Calu3 (cell line): ENCODE measurements around the gene TMEM91. TPM values are rescaled to one million over a fixed set of nuclear protein-coding genes. Genes with fewer than 3 reads are reported as not detected.

Experiments
- BruUV-seq: library from RNA; stranded (reverse); fragments of 400-500 nt; replicated peaks from 2 replicates; lab custom pipeline; 2021; lab: Mats Ljungman, UMichigan
- CTCF ChIA-PET: fragments of 300-600 bp; sonication (Branson Sonifier 250); formaldehyde crosslinking; loops from one replicate; lab custom pipeline; 2022; ENCODE audit warnings: antibody characterized with exemption; lab: Charles Lee
- DNase-seq: peaks from one replicate; pipeline ENCODE4 v3.0.0; 2022
- H3K27ac Mint-ChIP-seq: one replicate; pipeline ENCODE4 v1.8.0; 2022; ENCODE audit warnings: mixed read lengths; ENCODE audit not compliant: unreplicated experiment
- H3K27me3 Mint-ChIP-seq: one replicate; pipeline ENCODE4 v1.8.0; 2022; ENCODE audit warnings: mixed read lengths; ENCODE audit not compliant: unreplicated experiment
- H3K36me3 Mint-ChIP-seq: one replicate; pipeline ENCODE4 v1.8.0; 2022; ENCODE audit warnings: mild to moderate bottlenecking, moderate library complexity, mixed read lengths; ENCODE audit not compliant: insufficient read depth, unreplicated experiment
- H3K4me1 Mint-ChIP-seq: one replicate; pipeline ENCODE4 v1.8.0; 2022; ENCODE audit warnings: mild to moderate bottlenecking, low read depth, mixed read lengths; ENCODE audit not compliant: unreplicated experiment
- H3K4me3 Mint-ChIP-seq: one replicate; pipeline ENCODE4 v1.8.0; 2022; ENCODE audit warnings: mild to moderate bottlenecking, low read depth, moderate library complexity, mixed read lengths; ENCODE audit not compliant: unreplicated experiment
- H3K9me3 Mint-ChIP-seq: one replicate; pipeline ENCODE4 v1.8.0; 2022; ENCODE audit warnings: low read depth, mixed read lengths; ENCODE audit not compliant: unreplicated experiment
- CTCF ChIP-seq: fragments of 200-600 bp; IDR thresholded peaks from one replicate; pipeline ENCODE4 v1.8.0; 2022; ENCODE audit warnings: antibody characterized with exemption; ENCODE audit not compliant: unreplicated experiment
- intact Hi-C: fragments of 100-400 bp; cut with micrococcal nuclease; formaldehyde crosslinking; loops from one replicate; pipeline ENCODE4 v1.10.0; 2022; ENCODE audit not compliant: unreplicated experiment
- total RNA-seq: library from RNA; stranded (reverse); gene quantifications from 2 replicates; pipeline ENCODE4 v1.2.3, GENCODE V29; 2022

Gene TMEM91
- total RNA-seq, 1 experiment from 2014 or later = 3.9 TPM

- H3K27me3 Mint-ChIP-seq = no peaks in the 10 kb centered on the region
- no peaks in the 10 kb centered on the region for H3K9me3 Mint-ChIP-seq
- CTCF ChIA-PET = interaction anchor here (1.3 to 2.1 kb wide), 4 partner anchors 29 to 58 kb away, joined by 3 to 7 read pairs (median 5); partner anchors contain the start of genes B9D2, DMAC2, ERICH4 and TGFB1
- intact Hi-C loops = no loop called here
- peaks cover 19% of the 10 kb centered on the region for H3K4me1 Mint-ChIP-seq
- DNase-seq = no peak
- no TSS peak for BruUV-seq
- H3K4me3 Mint-ChIP-seq = no peak overlapping the region
- no peak for TF ChIP-seq CTCF
- peak overlapping the region; percentile 14 for H3K27ac Mint-ChIP-seq
- no peaks in the 10 kb centered on the region for H3K36me3 Mint-ChIP-seq
These were observed 34.2 kb downstream of the TMEM91 start for GRCh38 chr19:41410336-41411054.

- Mint-ChIP-seq H3K36me3 (no peaks in the 10 kb centered on the region), H3K27ac (no peak overlapping the region), H3K4me1 (peaks cover 19% of the 10 kb centered on the region), H3K4me3 (no peak overlapping the region), H3K9me3 (no peaks in the 10 kb centered on the region), H3K27me3 (no peaks in the 10 kb centered on the region)
- CTCF ChIA-PET = no interaction called here
- DNase-seq = no peak
- intact Hi-C loops = no loop called here
- BruUV-seq = no TSS peak
- TF ChIP-seq CTCF = no peak
These were observed 35.0 kb downstream of the TMEM91 start for GRCh38 chr19:41411100-41411967.

- CTCF ChIA-PET = no interaction called here
- intact Hi-C loops = no loop called here
- no peak overlapping the region for H3K27ac Mint-ChIP-seq
These were observed 35.6 kb downstream of the TMEM91 start for GRCh38 chr19:41411968-41412265.

GRCh38 chr19:41412953-41413352 lies 36.6 kb downstream of the TMEM91 start:
- Mint-ChIP-seq H3K4me1 (peaks cover 19% of the 10 kb centered on the region), H3K4me3 (no peak overlapping the region), H3K27ac (no peak overlapping the region), H3K36me3 (peaks cover 2% of the 10 kb centered on the region), H3K27me3 (no peaks in the 10 kb centered on the region), H3K9me3 (no peaks in the 10 kb centered on the region)
- TF ChIP-seq CTCF = no peak
- DNase-seq = no peak
- no TSS peak for BruUV-seq
- intact Hi-C loops = no loop called here
- CTCF ChIA-PET = no interaction called here

More at GRCh38 chr19:41411968-41412265, 35.6 kb downstream of the TMEM91 start:
- BruUV-seq = no TSS peak
- Mint-ChIP-seq H3K36me3 (no peaks in the 10 kb centered on the region), H3K9me3 (no peaks in the 10 kb centered on the region), H3K4me3 (no peak overlapping the region), H3K27me3 (no peaks in the 10 kb centered on the region), H3K4me1 (peaks cover 19% of the 10 kb centered on the region)
- TF ChIP-seq CTCF = no peak
- no peak for DNase-seq
